HCT116 (cell line): ENCODE results near the gene CCSER1.

Source experiments
- CTCF ChIP-seq, 3 experiments: fragments of 200-600 bp in 1 of 3; sonication (generic) in 1 of 3; IDR thresholded peaks in 2 of 3; conservative IDR thresholded peaks in 1 of 3; 2 replicates each; pipeline ENCODE4 v1.5.1; 2012 to 2017; ENCODE audit warnings: low read depth in 2 of 3, low read length in 2 of 3, antibody characterized with exemption in 1 of 3, borderline replicate concordance in 1 of 3, control low read depth in 1 of 3, mild to moderate bottlenecking in 1 of 3, mixed read lengths in 1 of 3, mixed run types in 1 of 3, moderate library complexity in 1 of 3; ENCODE audit not compliant: insufficient read depth in 1 of 3
- EGR1 ChIP-seq: IDR thresholded peaks from 2 replicates; pipeline ENCODE4 v1.6.1; 2012; ENCODE audit warnings: low read depth
- EZH2phosphoT487 ChIP-seq: fragments of 200-600 bp; IDR thresholded peaks from 2 replicates; pipeline ENCODE4 v1.6.1; 2018; ENCODE audit warnings: antibody characterized with exemption, borderline replicate concordance
- JUND ChIP-seq: IDR thresholded peaks from 2 replicates; pipeline ENCODE4 v1.6.1; 2012
- POLR2A ChIP-seq: IDR thresholded peaks from 2 replicates; pipeline ENCODE4 v1.7.0; 2011; ENCODE audit warnings: borderline replicate concordance; ENCODE audit not compliant: insufficient read depth, insufficient read length; ENCODE audit errors: extremely low read depth
- POLR2AphosphoS5 ChIP-seq: IDR thresholded peaks from 2 replicates; pipeline ENCODE4 v1.6.1; 2011; ENCODE audit warnings: mild to moderate bottlenecking, low read depth, low read length, moderate library complexity
- SIN3A ChIP-seq: IDR thresholded peaks from 2 replicates; pipeline ENCODE4 v1.6.1; 2012; ENCODE audit warnings: low read depth

- TF ChIP-seq CTCF (IDR thresholded peaks at IDR 0.05 in 2 of 3, conservative IDR thresholded peaks at IDR 0.05 in 1 of 3; ENCODE audit: borderline replicate concordance in 1 of 3, insufficient read depth in 1 of 3, low read depth in 2 of 3, low read length in 2 of 3): no peak
- TF ChIP-seq POLR2A: no peak
- TF ChIP-seq SIN3A: no peak
- TF ChIP-seq EGR1: no peak
- no peak for TF ChIP-seq JUND
- TF ChIP-seq EZH2phosphoT487: no peak
- no peak for TF ChIP-seq POLR2AphosphoS5
Measured at GRCh38 chr4:91454111-91454510, 1326.9 kb downstream of the CCSER1 start.
